Stimulated activated CD4-positive, alpha-beta T cell treated with anti-CD3 and anti-CD28 coated beads, Interleukin-4, amount 100 ng/mL, for 4 hours (primary cell): ENCODE results near the gene ROBO4.

ENCODE experiments used
- DNase-seq, 2 experiments: peaks; one replicate each; pipeline ENCODE4 v3.0.0-alpha.2; 2020

ROBO4 gene

GRCh38 chr11:124839128-124839971 lies 58.3 kb downstream of the ROBO4 start:
- peak in 1 of 2 experiments; percentile 6 for DNase-seq

- no peak for DNase-seq
Measured at GRCh38 chr11:124838805-124839127, 58.9 kb downstream of the ROBO4 start.

GRCh38 chr11:124837491-124837856 lies 60.2 kb downstream of the ROBO4 start:
- DNase-seq: no peak

GRCh38 chr11:124835918-124836317 lies 61.7 kb downstream of the ROBO4 start:
- DNase-seq: no peak

- DNase-seq: no peak
Measured at GRCh38 chr11:124834526-124835180, 63.0 kb downstream of the ROBO4 start.
